Keratinocyte (primary cell): ENCODE results near the gene RAB29.

ENCODE experiments used
- EZH2 ChIP-seq: IDR thresholded peaks from one replicate; pipeline ENCODE4 v1.6.1; 2012; ENCODE audit warnings: inconsistent platforms, mild to moderate bottlenecking, low read length, moderate library complexity
- TF ChIP-seq, protein P1 (sequence below), 3 experiments: IDR thresholded peaks in 1 of 3; conservative IDR thresholded peaks in 1 of 3; optimal IDR thresholded peaks in 1 of 3; 2 replicates in 2 of 3; 3 replicates in 1 of 3; pipeline versions ENCODE3 to v1.5.1; 2011; ENCODE audit warnings: low read length in 3 of 3, mild to moderate bottlenecking in 3 of 3, moderate library complexity in 2 of 3, control low read depth in 1 of 3, inconsistent platforms in 1 of 3; ENCODE audit not compliant: insufficient read depth in 2 of 3; ENCODE audit errors: extremely low read depth in 1 of 3

DNA sequence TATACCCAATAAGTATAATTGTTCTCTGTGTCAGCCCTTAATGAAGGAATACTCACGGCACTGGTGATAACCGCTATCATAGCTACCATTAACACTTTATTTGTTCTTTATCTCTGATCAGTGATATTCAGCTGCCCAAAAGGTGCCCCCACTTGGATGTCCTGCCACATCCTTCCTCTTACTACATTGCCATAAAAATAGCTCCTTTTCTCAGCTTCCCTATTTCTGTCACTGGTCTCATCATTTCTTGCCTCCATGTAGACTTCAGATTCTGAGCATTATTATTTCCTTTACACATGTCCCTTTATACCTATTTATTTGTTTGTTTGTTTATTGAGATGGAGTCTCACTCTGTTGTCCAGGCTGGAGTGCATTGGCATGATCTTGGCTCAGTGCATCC, 2.7 kb upstream of the RAB29 start:
- TF ChIP-seq, protein P1, sequence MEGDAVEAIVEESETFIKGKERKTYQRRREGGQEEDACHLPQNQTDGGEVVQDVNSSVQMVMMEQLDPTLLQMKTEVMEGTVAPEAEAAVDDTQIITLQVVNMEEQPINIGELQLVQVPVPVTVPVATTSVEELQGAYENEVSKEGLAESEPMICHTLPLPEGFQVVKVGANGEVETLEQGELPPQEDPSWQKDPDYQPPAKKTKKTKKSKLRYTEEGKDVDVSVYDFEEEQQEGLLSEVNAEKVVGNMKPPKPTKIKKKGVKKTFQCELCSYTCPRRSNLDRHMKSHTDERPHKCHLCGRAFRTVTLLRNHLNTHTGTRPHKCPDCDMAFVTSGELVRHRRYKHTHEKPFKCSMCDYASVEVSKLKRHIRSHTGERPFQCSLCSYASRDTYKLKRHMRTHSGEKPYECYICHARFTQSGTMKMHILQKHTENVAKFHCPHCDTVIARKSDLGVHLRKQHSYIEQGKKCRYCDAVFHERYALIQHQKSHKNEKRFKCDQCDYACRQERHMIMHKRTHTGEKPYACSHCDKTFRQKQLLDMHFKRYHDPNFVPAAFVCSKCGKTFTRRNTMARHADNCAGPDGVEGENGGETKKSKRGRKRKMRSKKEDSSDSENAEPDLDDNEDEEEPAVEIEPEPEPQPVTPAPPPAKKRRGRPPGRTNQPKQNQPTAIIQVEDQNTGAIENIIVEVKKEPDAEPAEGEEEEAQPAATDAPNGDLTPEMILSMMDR (optimal IDR thresholded peaks at IDR 0.05 in 1 of 3, IDR thresholded peaks at IDR 0.05 in 1 of 3, conservative IDR thresholded peaks at IDR 0.05 in 1 of 3; ENCODE audit: extremely low read depth in 1 of 3, insufficient read depth in 2 of 3, low read length in 3 of 3), result no peak
- TF ChIP-seq EZH2, result no peak
